Measurements from ENCODE around the gene NLRC5.

The NLRC5 gene

GRCh38 chr16:57036315-57036714, 47.0 kb downstream of the NLRC5 start:
- POLR2A ChIA-PET = no interaction called here
- H3K4me3 ChIP-seq (ENCODE audit: low read depth, low read length) = no peak overlapping the region
- no peak for DNase-seq (ENCODE audit: low read depth, low spot score)
- TF ChIP-seq CTCF (IDR thresholded peaks at IDR 0.05; ENCODE audit: insufficient read depth, low read length, missing control alignments) = no peak
- CTCF ChIA-PET = interaction anchor here (3.1 kb wide), 1 partner anchor 10 kb away, joined by 15 read pairs; no protein-coding TSS in a partner anchor

- DNase-seq (ENCODE audit: low read depth, low spot score) = no peak
- no peak for TF ChIP-seq CTCF (IDR thresholded peaks at IDR 0.05; ENCODE audit: insufficient read depth, low read length, missing control alignments)
- ChIA-PET POLR2A (interaction anchor here (0.8 kb wide), 1 partner anchor 105 kb away, joined by 4 read pairs; the partner anchor contains the start of gene HERPUD1), CTCF (interaction anchor here (1.7 to 3.1 kb wide), 2 partner anchors 9 kb away, joined by 4 to 15 read pairs; no protein-coding TSS in a partner anchor)
- H3K4me3 ChIP-seq (ENCODE audit: low read depth, low read length) = no peak overlapping the region
Measured at GRCh38 chr16:57036945-57037344, 47.6 kb downstream of the NLRC5 start.

- POLR2A ChIA-PET = no interaction called here
- no peak for TF ChIP-seq CTCF (IDR thresholded peaks at IDR 0.05; ENCODE audit: insufficient read depth, low read length, missing control alignments)
- CTCF ChIA-PET = interaction anchor here (0.8 to 3.1 kb wide), 6 partner anchors 8 to 172 kb away, joined by 3 to 15 read pairs (median 3); no protein-coding TSS in a partner anchor
- no peak overlapping the region for H3K4me3 ChIP-seq (ENCODE audit: low read depth, low read length)
- DNase-seq (ENCODE audit: low read depth, low spot score) = no peak
Measured at GRCh38 chr16:57038166-57038565, 48.8 kb downstream of the NLRC5 start.

- DNase-seq (ENCODE audit: low read depth, low spot score) = peak; percentile 57
- ChIA-PET POLR2A (interaction anchor here (1.3 kb wide), 1 partner anchor 51 kb away, joined by 4 read pairs; no protein-coding TSS in a partner anchor), CTCF (interaction anchor here (1.1 to 1.2 kb wide), 2 partner anchors 172 to 246 kb away, joined by 3 to 4 read pairs; no protein-coding TSS in a partner anchor)
- no peak overlapping the region for H3K4me3 ChIP-seq (ENCODE audit: low read depth, low read length)
- no peak for TF ChIP-seq CTCF (IDR thresholded peaks at IDR 0.05; ENCODE audit: insufficient read depth, low read length, missing control alignments)
Measured at GRCh38 chr16:57039148-57039812, 49.9 kb downstream of the NLRC5 start.

- ChIA-PET CTCF (interaction anchor here (1.1 kb wide), 1 partner anchor 174 kb away, joined by 3 read pairs; no protein-coding TSS in a partner anchor), POLR2A (no interaction called here)
- DNase-seq (ENCODE audit: low read depth, low spot score) = no peak
- H3K4me3 ChIP-seq (ENCODE audit: low read depth, low read length) = no peak overlapping the region
- no peak for TF ChIP-seq CTCF (IDR thresholded peaks at IDR 0.05; ENCODE audit: insufficient read depth, low read length, missing control alignments)
Measured at GRCh38 chr16:57041182-57042156, 52.1 kb downstream of the NLRC5 start.

Data from AG04449 (cell line).